Astrocyte (in vitro differentiated cells and primary cell): ENCODE results near the gene TRAK1. TPM values are rescaled to one million over a fixed set of nuclear protein-coding genes. Genes with fewer than 3 reads are reported as not detected.

Experiments used
- DNase-seq: peaks from one replicate; pipeline ENCODE4 v3.0.0-alpha.2; 2010; ENCODE audit warnings: low read depth
- FAIRE-seq: peaks from 2 replicates; lab custom pipeline; 2011; peaks lifted over from hg19 to GRCh38; lab: Jason Lieb, UNC
- H2AFZ ChIP-seq: 2 replicates; pipeline ENCODE4 v1.6.0; 2012; ENCODE audit warnings: low read depth, low read length, inconsistent platforms
- H3K27ac ChIP-seq: 2 replicates; pipeline ENCODE4 v1.5.1; 2011; ENCODE audit warnings: low read depth, low read length, inconsistent platforms
- H3K27me3 ChIP-seq: 2 replicates; pipeline ENCODE4 v1.6.0; 2011; ENCODE audit warnings: low read length, inconsistent platforms; ENCODE audit not compliant: insufficient read depth
- H3K36me3 ChIP-seq: 2 replicates; pipeline ENCODE4 v1.5.1; 2011; ENCODE audit warnings: low read length, inconsistent platforms; ENCODE audit not compliant: insufficient read depth
- H3K4me1 ChIP-seq: 2 replicates; pipeline ENCODE4 v1.5.1; 2011; ENCODE audit warnings: low read length, inconsistent platforms; ENCODE audit not compliant: insufficient read depth
- H3K4me2 ChIP-seq: 2 replicates; pipeline ENCODE4 v1.6.0; 2012; ENCODE audit warnings: low read length, inconsistent platforms
- H3K4me3 ChIP-seq: 2 replicates; pipeline ENCODE4 v1.5.1; 2011; ENCODE audit warnings: low read depth, mild to moderate bottlenecking, low read length, inconsistent platforms; ENCODE audit not compliant: insufficient read depth
- H3K79me2 ChIP-seq: 2 replicates; pipeline ENCODE4 v1.6.0; 2012; ENCODE audit warnings: mild to moderate bottlenecking, low read length, inconsistent platforms; ENCODE audit not compliant: insufficient read depth
- H3K9ac ChIP-seq: 2 replicates; pipeline ENCODE4 v1.6.0; 2012; ENCODE audit warnings: mild to moderate bottlenecking, low read length, inconsistent platforms
- H3K9me3 ChIP-seq: 2 replicates; pipeline ENCODE4 v1.5.1; 2012; ENCODE audit warnings: low read depth, mild to moderate bottlenecking, low read length, inconsistent platforms; ENCODE audit not compliant: insufficient read depth
- H4K20me1 ChIP-seq: 2 replicates; pipeline ENCODE4 v1.6.0; 2012; ENCODE audit warnings: low read length, inconsistent platforms; ENCODE audit not compliant: insufficient read depth
- H3K27ac Mint-ChIP-seq: one replicate; pipeline ENCODE4 v1.8.0; 2021; ENCODE audit warnings: mild to moderate bottlenecking, mixed read lengths; ENCODE audit not compliant: unreplicated experiment
- H3K27me3 Mint-ChIP-seq: one replicate; pipeline ENCODE4 v1.8.0; 2021; ENCODE audit warnings: low read depth, mixed read lengths; ENCODE audit not compliant: unreplicated experiment
- H3K36me3 Mint-ChIP-seq: one replicate; pipeline ENCODE4 v1.8.0; 2021; ENCODE audit warnings: low read depth, mixed read lengths; ENCODE audit not compliant: unreplicated experiment
- H3K4me1 Mint-ChIP-seq: one replicate; pipeline ENCODE4 v1.8.0; 2021; ENCODE audit warnings: low read depth, mixed read lengths; ENCODE audit not compliant: unreplicated experiment
- H3K4me3 Mint-ChIP-seq: one replicate; pipeline ENCODE4 v1.8.0; 2021; ENCODE audit warnings: mild to moderate bottlenecking, moderate library complexity, mixed read lengths; ENCODE audit not compliant: unreplicated experiment
- H3K9me3 Mint-ChIP-seq: one replicate; pipeline ENCODE4 v1.8.0; 2021; ENCODE audit warnings: mild to moderate bottlenecking, mixed read lengths; ENCODE audit not compliant: unreplicated experiment
- CTCF ChIP-seq: IDR thresholded peaks from 2 replicates; pipeline ENCODE4 v1.5.1; 2011; ENCODE audit warnings: low read depth, mild to moderate bottlenecking, inconsistent platforms, low read length, moderate library complexity; ENCODE audit not compliant: insufficient read depth
- EZH2 ChIP-seq: IDR thresholded peaks from 2 replicates; pipeline ENCODE4 v1.6.1; 2012; ENCODE audit warnings: mild to moderate bottlenecking, low read length, inconsistent platforms; ENCODE audit not compliant: insufficient read depth
- total RNA-seq: library from RNA; stranded (reverse); gene quantifications from 2 replicates; pipeline ENCODE4 v1.2.1, GENCODE V29; 2021

TRAK1 gene
- total RNA-seq, 1 donor from 2014 or later, result 56.2 TPM

- Histone ChIP-seq H3K4me3 (no peak overlapping the region), H3K27me3 (no peaks in the 10 kb centered on the region), H3K4me1 (no peaks in the 10 kb centered on the region), H3K9me3 (no peaks in the 10 kb centered on the region), H2AFZ (peak overlapping the region; percentile 17), H3K9ac (no peak overlapping the region), H3K36me3 (no peaks in the 10 kb centered on the region), H4K20me1 (no peaks in the 10 kb centered on the region), H3K4me2 (peak overlapping the region; percentile 75), H3K79me2 (no peaks in the 10 kb centered on the region), H3K27ac (no peak overlapping the region)
- DNase-seq (no peak), FAIRE-seq (no peak)
- H3K4me1 Mint-ChIP-seq, result peaks cover 2% of the 10 kb centered on the region
- no peak overlapping the region for H3K27ac Mint-ChIP-seq
- TF ChIP-seq EZH2, result no peak
- TF ChIP-seq CTCF, result no peak
- H3K27me3 Mint-ChIP-seq, result peaks cover 2% of the 10 kb centered on the region
- peaks cover 3% of the 10 kb centered on the region for H3K9me3 Mint-ChIP-seq
- no peak overlapping the region for H3K4me3 Mint-ChIP-seq
- peaks cover 2% of the 10 kb centered on the region for H3K36me3 Mint-ChIP-seq
Measured at GRCh38 chr3:42229266-42229941, 138.2 kb downstream of the TRAK1 start.

- H3K4me3 ChIP-seq, result no peak overlapping the region
- H3K9me3 Mint-ChIP-seq, result peaks cover 3% of the 10 kb centered on the region
- no peak overlapping the region for H3K9ac ChIP-seq
- no peaks in the 10 kb centered on the region for H4K20me1 ChIP-seq
- peak; percentile 61 for TF ChIP-seq CTCF
- TF ChIP-seq EZH2, result no peak
- no peaks in the 10 kb centered on the region for H3K36me3 ChIP-seq
- peak overlapping the region; percentile 60 for H2AFZ ChIP-seq
- peak overlapping the region; percentile 75 for H3K4me2 ChIP-seq
- H3K4me3 Mint-ChIP-seq, result no peak overlapping the region
- no peaks in the 10 kb centered on the region for H3K9me3 ChIP-seq
- no peak overlapping the region for H3K27ac ChIP-seq
- DNase-seq (peak; percentile 20), FAIRE-seq (no peak)
- H3K36me3 Mint-ChIP-seq, result no peaks in the 10 kb centered on the region
- H3K27ac Mint-ChIP-seq, result no peak overlapping the region
- no peaks in the 10 kb centered on the region for H3K4me1 ChIP-seq
- peaks cover 2% of the 10 kb centered on the region for H3K4me1 Mint-ChIP-seq
- peaks cover 4% of the 10 kb centered on the region for H3K27me3 Mint-ChIP-seq
- H3K27me3 ChIP-seq, result no peaks in the 10 kb centered on the region
- no peaks in the 10 kb centered on the region for H3K79me2 ChIP-seq
Measured at GRCh38 chr3:42229942-42230688, 139.0 kb downstream of the TRAK1 start.

- Histone ChIP-seq H3K9ac (no peak overlapping the region), H3K4me3 (no peak overlapping the region), H3K79me2 (no peaks in the 10 kb centered on the region), H3K27me3 (no peaks in the 10 kb centered on the region), H3K27ac (no peak overlapping the region), H3K9me3 (no peaks in the 10 kb centered on the region), H3K4me1 (no peaks in the 10 kb centered on the region), H3K4me2 (no peak overlapping the region), H3K36me3 (no peaks in the 10 kb centered on the region), H4K20me1 (no peaks in the 10 kb centered on the region), H2AFZ (no peak overlapping the region)
- Mint-ChIP-seq H3K4me3 (no peak overlapping the region), H3K27me3 (peaks cover 4% of the 10 kb centered on the region), H3K36me3 (no peaks in the 10 kb centered on the region), H3K9me3 (peaks cover 8% of the 10 kb centered on the region), H3K4me1 (peaks cover 2% of the 10 kb centered on the region), H3K27ac (no peak overlapping the region)
- FAIRE-seq (no peak), DNase-seq (no peak)
- TF ChIP-seq EZH2, result no peak
- TF ChIP-seq CTCF, result no peak
Measured at GRCh38 chr3:42230860-42231259, 139.7 kb downstream of the TRAK1 start.
